WERI-Rb-1 (cell line): Measurements from ENCODE around the gene B3GNT3.

Experiments
- DNase-seq: peaks from one replicate; pipeline ENCODE4 v3.0.0-alpha.2; 2020
- H3K27ac ChIP-seq: fragments of 250-450 bp; sonication (Bioruptor Pico); 2 replicates; pipeline ENCODE4 v1.5.1; 2020; ENCODE audit warnings: mild to moderate bottlenecking, moderate library complexity
- H3K27me3 ChIP-seq: fragments of 250-450 bp; sonication (Bioruptor Pico); 2 replicates; pipeline ENCODE4 v1.5.1; 2021; ENCODE audit warnings: mild to moderate bottlenecking, low read depth, moderate library complexity; ENCODE audit not compliant: insufficient read depth, severe bottlenecking
- H3K36me3 ChIP-seq: fragments of 250-450 bp; sonication (Bioruptor Pico); 2 replicates; pipeline ENCODE4 v1.5.1; 2020; ENCODE audit warnings: mild to moderate bottlenecking, moderate library complexity
- H3K4me3 ChIP-seq: 2 replicates; pipeline ENCODE4 v1.5.1; 2011; ENCODE audit warnings: low read depth, mild to moderate bottlenecking, control low read depth, low read length
- H3K9me3 ChIP-seq: fragments of 250-450 bp; sonication (Bioruptor Pico); 2 replicates; pipeline ENCODE4 v1.5.1; 2021; ENCODE audit warnings: mild to moderate bottlenecking, moderate library complexity; ENCODE audit not compliant: severe bottlenecking
- CTCF ChIP-seq: IDR thresholded peaks from 2 replicates; pipeline ENCODE4 v1.5.1; 2011; ENCODE audit warnings: low read depth, mild to moderate bottlenecking, control low read depth, inconsistent platforms, low read length

The B3GNT3 gene

DNA sequence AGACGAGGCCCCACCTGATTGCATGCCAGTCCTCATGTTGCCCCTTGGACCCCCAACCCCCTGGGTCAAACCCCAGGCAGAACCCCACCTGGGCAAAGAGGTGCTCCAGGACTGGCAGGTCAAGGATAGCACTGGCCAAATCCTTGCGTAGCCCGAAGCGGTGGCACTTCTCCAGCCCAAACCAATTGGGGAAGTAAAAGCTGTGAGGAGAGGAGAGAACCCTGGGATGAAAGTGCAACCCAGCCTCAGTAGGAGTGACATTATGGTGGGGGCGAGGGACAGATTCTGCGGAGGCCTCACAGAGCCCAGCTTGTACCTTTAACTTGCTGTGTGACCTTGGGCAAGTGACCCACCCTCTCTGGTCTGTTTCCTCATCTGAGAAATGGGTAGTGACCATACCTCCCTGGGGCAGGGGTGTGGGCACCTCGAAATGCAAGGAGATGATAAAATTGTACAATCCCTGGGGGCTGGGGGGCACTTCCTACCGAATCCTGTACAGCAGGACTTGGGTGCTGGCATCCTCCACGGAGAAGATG, 48.4 kb downstream of the B3GNT3 start:
- DNase-seq: no peak
- H3K27ac ChIP-seq: no peak overlapping the region
- no peak overlapping the region for H3K4me3 ChIP-seq
- H3K9me3 ChIP-seq: no peaks in the 10 kb centered on the region
- H3K36me3 ChIP-seq: no peaks in the 10 kb centered on the region
- TF ChIP-seq CTCF: no peak
- no peaks in the 10 kb centered on the region for H3K27me3 ChIP-seq

DNA sequence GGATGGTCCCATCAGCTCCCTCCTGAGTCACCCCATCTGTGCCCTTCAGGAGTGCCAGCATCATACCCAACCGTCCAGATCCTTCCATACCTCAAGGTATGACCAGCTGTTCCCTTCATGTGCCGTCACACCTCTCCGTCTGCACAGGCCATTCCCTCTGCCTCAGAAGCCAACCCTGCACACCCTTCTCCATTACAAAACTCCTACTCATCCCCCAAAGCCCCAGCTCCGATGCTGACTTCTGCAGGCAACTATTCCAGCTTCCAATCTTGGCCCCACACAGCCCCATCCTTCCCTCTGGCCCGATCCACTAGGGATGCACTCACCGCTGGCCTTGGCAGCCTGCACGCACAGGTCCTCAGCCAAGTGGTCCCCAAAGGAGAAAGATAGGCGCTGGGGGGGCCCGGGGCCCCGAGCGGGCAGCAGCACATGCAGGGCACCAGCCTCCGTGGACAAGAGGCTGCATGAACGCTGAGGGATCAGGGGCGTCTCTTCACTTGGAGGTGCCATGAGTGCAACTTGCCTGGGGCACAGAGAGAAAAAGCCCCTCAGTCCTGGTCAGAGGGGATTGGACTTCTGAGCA, 49.1 kb downstream of the B3GNT3 start:
- Histone ChIP-seq H3K27ac (no peak overlapping the region), H3K4me3 (no peak overlapping the region), H3K27me3 (no peaks in the 10 kb centered on the region), H3K36me3 (no peaks in the 10 kb centered on the region), H3K9me3 (no peaks in the 10 kb centered on the region)
- no peak for TF ChIP-seq CTCF
- no peak for DNase-seq

DNA sequence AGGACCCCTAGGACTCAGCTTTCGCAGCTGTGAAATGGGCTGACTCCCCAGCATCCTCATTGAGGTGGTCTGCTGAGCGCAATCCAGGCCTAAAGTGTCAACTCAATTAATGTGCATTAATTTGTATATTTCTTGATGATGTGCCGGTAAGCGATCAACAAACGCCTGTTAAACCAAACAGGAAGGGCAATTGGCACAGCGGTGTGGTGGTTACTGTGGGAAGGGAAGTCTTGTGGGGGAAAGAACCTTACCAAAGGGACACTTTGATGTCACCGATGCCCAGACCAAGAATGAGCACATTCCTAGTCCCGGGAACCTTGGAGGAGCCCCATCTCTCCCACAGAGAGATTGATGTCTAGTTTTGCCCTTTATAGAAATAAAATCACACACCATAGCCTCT, 51.2 kb downstream of the B3GNT3 start:
- Histone ChIP-seq H3K27me3 (no peaks in the 10 kb centered on the region), H3K27ac (no peak overlapping the region), H3K4me3 (no peak overlapping the region), H3K36me3 (no peaks in the 10 kb centered on the region), H3K9me3 (no peaks in the 10 kb centered on the region)
- no peak for DNase-seq
- TF ChIP-seq CTCF: no peak

GRCh38 chr19:17847538-17848366, 52.8 kb downstream of the B3GNT3 start, which contains the start of gene JAK3:
Gene JAK3 (minus strand): TSS chr19:17847982. CDS start chr19:17844417, 3,565 bp downstream.
- H3K27ac ChIP-seq: peak within 1 kb of the TSS; percentile 67
- DNase-seq: no peak
- no peak within 1 kb of the TSS for H3K4me3 ChIP-seq
- H3K36me3 ChIP-seq: no peaks in the 10 kb centered on the region
- H3K27me3 ChIP-seq: no peaks in the 10 kb centered on the region
- H3K9me3 ChIP-seq: no peaks in the 10 kb centered on the region
- TF ChIP-seq CTCF: no peak

DNA sequence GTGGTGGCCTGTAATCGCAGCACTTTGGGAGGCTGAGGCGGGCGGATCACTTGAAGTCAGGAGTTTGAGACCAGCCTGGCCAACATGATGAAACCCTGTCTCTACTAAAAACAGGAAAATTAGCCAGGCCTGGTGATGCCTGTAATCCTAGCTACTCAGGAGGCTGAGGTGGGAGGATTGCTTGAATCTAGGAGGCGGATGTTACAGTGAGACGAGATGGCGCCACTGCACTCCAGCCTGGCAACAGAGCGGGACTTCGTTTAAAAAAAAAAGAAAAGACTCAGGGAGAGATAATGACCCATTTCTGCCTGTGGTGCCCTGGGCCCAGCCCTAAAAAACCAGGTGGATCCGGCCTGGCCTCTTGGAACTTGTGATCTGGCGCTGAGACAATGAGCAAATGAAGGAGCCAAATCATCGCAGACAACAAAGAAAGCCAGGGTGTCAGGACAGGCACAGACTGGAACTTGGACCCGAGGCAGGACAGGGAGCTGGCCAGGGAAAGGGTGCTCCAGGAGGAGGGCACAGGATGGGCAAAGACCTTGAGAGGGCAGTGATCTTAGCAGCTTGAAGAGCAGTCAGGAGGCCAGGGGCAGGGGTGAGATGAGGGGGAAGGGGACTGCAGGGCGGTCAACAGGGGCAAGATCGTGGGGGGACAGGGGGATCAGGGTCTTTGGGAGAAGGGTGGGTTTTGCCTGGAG, 53.8 kb downstream of the B3GNT3 start:
- Histone ChIP-seq H3K36me3 (no peaks in the 10 kb centered on the region), H3K9me3 (no peaks in the 10 kb centered on the region), H3K27me3 (no peaks in the 10 kb centered on the region), H3K27ac (peak overlapping the region; percentile 67), H3K4me3 (no peak overlapping the region)
- DNase-seq: no peak
- TF ChIP-seq CTCF: no peak
